Ishikawa (cell line): ENCODE measurements around the gene NPHP4.

ENCODE experiments used
- CEBPB ChIP-seq: IDR thresholded peaks from 2 replicates; pipeline ENCODE4 v1.6.1; 2012
- CREB1 ChIP-seq: IDR thresholded peaks from 2 replicates; pipeline ENCODE4 v1.6.1; 2012; ENCODE audit warnings: low read depth
- EGR1 ChIP-seq: IDR thresholded peaks from 2 replicates; pipeline ENCODE4 v1.6.1; 2012
- EP300 ChIP-seq: IDR thresholded peaks from 2 replicates; pipeline ENCODE4 v1.6.1; 2012; ENCODE audit warnings: borderline replicate concordance
- FOXM1 ChIP-seq: IDR thresholded peaks from 2 replicates; pipeline ENCODE4 v1.6.1; 2012; ENCODE audit warnings: low read depth, borderline replicate concordance
- NFIC ChIP-seq: IDR thresholded peaks from 2 replicates; pipeline ENCODE4 v1.6.1; 2012
- RAD21 ChIP-seq: IDR thresholded peaks from 2 replicates; pipeline ENCODE4 v1.6.1; 2012; ENCODE audit warnings: low read depth
- TAF1 ChIP-seq: IDR thresholded peaks from 2 replicates; pipeline ENCODE4 v1.6.1; 2012; ENCODE audit warnings: low read depth, mild to moderate bottlenecking
- TCF12 ChIP-seq: IDR thresholded peaks from 2 replicates; pipeline ENCODE4 v1.6.1; 2012; ENCODE audit warnings: low read depth
- TEAD4 ChIP-seq: IDR thresholded peaks from 2 replicates; pipeline ENCODE4 v1.6.1; 2012
- YY1 ChIP-seq: IDR thresholded peaks from 2 replicates; pipeline ENCODE4 v1.6.1; 2012; ENCODE audit warnings: low read depth
- TF ChIP-seq, protein P1 (sequence below): IDR thresholded peaks from 2 replicates; pipeline ENCODE4 v1.6.1; 2012
- TF ChIP-seq, protein P2 (sequence below): IDR thresholded peaks from 2 replicates; pipeline ENCODE4 v1.6.1; 2012
- TF ChIP-seq, protein P3 (sequence below): IDR thresholded peaks from 2 replicates; pipeline ENCODE4 v1.6.1; 2012; ENCODE audit warnings: low read depth, mild to moderate bottlenecking

DNA sequence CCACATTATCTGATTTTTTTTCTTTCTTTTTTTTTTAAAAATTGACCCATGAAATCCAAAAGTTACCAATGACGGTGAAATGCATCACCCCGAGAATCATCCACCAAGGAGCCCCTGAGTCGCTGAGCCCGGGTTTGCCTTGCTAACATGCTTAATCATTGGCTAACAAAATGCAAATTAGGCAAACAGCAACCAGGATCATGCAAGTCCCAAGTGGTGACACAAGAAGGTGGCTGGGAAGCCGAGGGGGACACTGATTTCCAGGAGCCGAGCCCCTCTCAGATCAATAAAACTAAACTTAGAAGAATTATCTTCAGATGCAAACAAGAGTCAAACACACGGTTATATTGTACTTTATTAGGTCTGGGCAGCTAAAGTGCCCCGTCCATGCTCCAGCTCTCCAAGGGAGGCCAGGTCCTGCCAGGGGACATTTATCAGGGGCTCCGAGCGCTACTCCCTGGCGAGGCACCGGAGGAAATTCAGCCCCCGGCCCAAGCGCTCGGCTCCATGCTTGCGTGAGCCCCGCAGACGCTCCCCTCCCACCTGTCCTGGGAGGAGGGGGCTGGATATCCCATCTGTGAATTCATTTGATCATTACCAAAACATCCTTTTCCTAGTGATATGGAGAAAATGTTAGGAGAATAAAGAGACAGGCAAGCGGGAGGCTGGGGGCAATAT is 154.1 kb downstream of the NPHP4 start:
- TF ChIP-seq CEBPB (no peak), TAF1 (no peak), NFIC (no peak), EP300 (no peak), RAD21 (no peak), CREB1 (no peak), TCF12 (no peak), YY1 (no peak), EGR1 (no peak), FOXM1 (no peak), TEAD4 (no peak)
- TF ChIP-seq, protein P1, sequence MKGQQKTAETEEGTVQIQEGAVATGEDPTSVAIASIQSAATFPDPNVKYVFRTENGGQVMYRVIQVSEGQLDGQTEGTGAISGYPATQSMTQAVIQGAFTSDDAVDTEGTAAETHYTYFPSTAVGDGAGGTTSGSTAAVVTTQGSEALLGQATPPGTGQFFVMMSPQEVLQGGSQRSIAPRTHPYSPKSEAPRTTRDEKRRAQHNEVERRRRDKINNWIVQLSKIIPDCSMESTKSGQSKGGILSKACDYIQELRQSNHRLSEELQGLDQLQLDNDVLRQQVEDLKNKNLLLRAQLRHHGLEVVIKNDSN: no peak
- TF ChIP-seq, protein P2, sequence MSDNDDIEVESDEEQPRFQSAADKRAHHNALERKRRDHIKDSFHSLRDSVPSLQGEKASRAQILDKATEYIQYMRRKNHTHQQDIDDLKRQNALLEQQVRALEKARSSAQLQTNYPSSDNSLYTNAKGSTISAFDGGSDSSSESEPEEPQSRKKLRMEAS: no peak
- TF ChIP-seq, protein P3, sequence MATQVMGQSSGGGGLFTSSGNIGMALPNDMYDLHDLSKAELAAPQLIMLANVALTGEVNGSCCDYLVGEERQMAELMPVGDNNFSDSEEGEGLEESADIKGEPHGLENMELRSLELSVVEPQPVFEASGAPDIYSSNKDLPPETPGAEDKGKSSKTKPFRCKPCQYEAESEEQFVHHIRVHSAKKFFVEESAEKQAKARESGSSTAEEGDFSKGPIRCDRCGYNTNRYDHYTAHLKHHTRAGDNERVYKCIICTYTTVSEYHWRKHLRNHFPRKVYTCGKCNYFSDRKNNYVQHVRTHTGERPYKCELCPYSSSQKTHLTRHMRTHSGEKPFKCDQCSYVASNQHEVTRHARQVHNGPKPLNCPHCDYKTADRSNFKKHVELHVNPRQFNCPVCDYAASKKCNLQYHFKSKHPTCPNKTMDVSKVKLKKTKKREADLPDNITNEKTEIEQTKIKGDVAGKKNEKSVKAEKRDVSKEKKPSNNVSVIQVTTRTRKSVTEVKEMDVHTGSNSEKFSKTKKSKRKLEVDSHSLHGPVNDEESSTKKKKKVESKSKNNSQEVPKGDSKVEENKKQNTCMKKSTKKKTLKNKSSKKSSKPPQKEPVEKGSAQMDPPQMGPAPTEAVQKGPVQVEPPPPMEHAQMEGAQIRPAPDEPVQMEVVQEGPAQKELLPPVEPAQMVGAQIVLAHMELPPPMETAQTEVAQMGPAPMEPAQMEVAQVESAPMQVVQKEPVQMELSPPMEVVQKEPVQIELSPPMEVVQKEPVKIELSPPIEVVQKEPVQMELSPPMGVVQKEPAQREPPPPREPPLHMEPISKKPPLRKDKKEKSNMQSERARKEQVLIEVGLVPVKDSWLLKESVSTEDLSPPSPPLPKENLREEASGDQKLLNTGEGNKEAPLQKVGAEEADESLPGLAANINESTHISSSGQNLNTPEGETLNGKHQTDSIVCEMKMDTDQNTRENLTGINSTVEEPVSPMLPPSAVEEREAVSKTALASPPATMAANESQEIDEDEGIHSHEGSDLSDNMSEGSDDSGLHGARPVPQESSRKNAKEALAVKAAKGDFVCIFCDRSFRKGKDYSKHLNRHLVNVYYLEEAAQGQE: no peak
